H1 (cell line): ENCODE measurements around the gene DSCAM. TPM values are rescaled to one million over a fixed set of nuclear protein-coding genes. Genes with fewer than 3 reads are reported as not detected.

Experiments
- CTCF ChIA-PET: fragments of 300-600 bp; sonication (Branson Sonifier 250); formaldehyde crosslinking; loops from one replicate; lab custom pipeline; 2021; ENCODE audit not compliant: partially characterized antibody; lab: Charles Lee
- POLR2A ChIA-PET: fragments of 300-600 bp; sonication (Branson Sonifier 250); formaldehyde crosslinking; loops from one replicate; lab custom pipeline; 2021; ENCODE audit warnings: inconsistent platforms; ENCODE audit not compliant: partially characterized antibody; lab: Charles Lee
- DNase-seq, 2 experiments: peaks; one replicate each; pipeline versions ENCODE4 v3.0.0 to v3.0.0-alpha.2; 2010 to 2022; ENCODE audit warnings: low spot score in 2 of 2, low read depth in 1 of 2, mixed read lengths in 1 of 2
- FAIRE-seq: peaks from 2 replicates; lab custom pipeline; 2011; peaks lifted over from hg19 to GRCh38; lab: Jason Lieb, UNC
- H2AFZ ChIP-seq: 2 replicates; pipeline ENCODE4 v1.8.1; 2012; ENCODE audit warnings: low read length, inconsistent platforms
- H2AK5ac ChIP-seq: 2 replicates; pipeline ENCODE4 v1.6.1; 2013; ENCODE audit warnings: low read depth, low read length
- H2BK120ac ChIP-seq: replicated peaks from 2 replicates; pipeline ENCODE3; 2013; ENCODE audit warnings: low read depth, low read length, inconsistent platforms
- H2BK12ac ChIP-seq: 2 replicates; pipeline ENCODE4 v1.6.1; 2013; ENCODE audit warnings: low read depth, low read length
- H2BK15ac ChIP-seq: 2 replicates; pipeline ENCODE4 v1.6.1; 2013; ENCODE audit warnings: low read length
- H2BK20ac ChIP-seq: 2 replicates; pipeline ENCODE4 v1.6.1; 2013; ENCODE audit warnings: low read length
- H2BK5ac ChIP-seq: 2 replicates; pipeline ENCODE4 v1.6.1; 2013; ENCODE audit warnings: low read depth, low read length
- H3K14ac ChIP-seq: 2 replicates; pipeline ENCODE4 v1.6.1; 2013; ENCODE audit warnings: inconsistent platforms; ENCODE audit not compliant: insufficient read length
- H3K18ac ChIP-seq: 2 replicates; pipeline ENCODE4 v1.6.1; 2013; ENCODE audit warnings: low read length; ENCODE audit errors: extremely low read depth
- H3K23ac ChIP-seq: 2 replicates; pipeline ENCODE4 v1.6.1; 2013; ENCODE audit warnings: inconsistent platforms; ENCODE audit not compliant: insufficient read length
- H3K23me2 ChIP-seq: 2 replicates; pipeline ENCODE4 v1.6.1; 2013; ENCODE audit warnings: low read depth, low read length
- H3K27ac ChIP-seq: 2 replicates; pipeline ENCODE4 v1.6.1; 2011; ENCODE audit warnings: low read depth, low read length, inconsistent platforms
- H3K27me3 ChIP-seq, 4 experiments: replicated peaks in 1 of 4; 1 replicate in 1 of 4; 2 replicates in 3 of 4; pipeline versions ENCODE4 v1.6.1 to v1.8.1; 2011 to 2013; ENCODE audit warnings: low read length in 3 of 4, mild to moderate bottlenecking in 3 of 4, inconsistent platforms in 2 of 4, mixed read lengths in 2 of 4, moderate library complexity in 1 of 4; ENCODE audit not compliant: control insufficient read depth in 3 of 4, insufficient read depth in 3 of 4; ENCODE audit errors: extremely low read depth in 1 of 4
- H3K36me3 ChIP-seq, 4 experiments: 2 replicates each; pipeline versions ENCODE4 v1.6.1 to v1.8.1; 2011 to 2013; ENCODE audit warnings: mild to moderate bottlenecking in 4 of 4, low read length in 3 of 4, moderate library complexity in 2 of 4, control low read depth in 1 of 4, inconsistent platforms in 1 of 4; ENCODE audit not compliant: insufficient read depth in 4 of 4, control insufficient read depth in 2 of 4
- H3K4ac ChIP-seq: replicated peaks from 2 replicates; pipeline ENCODE3; 2013; ENCODE audit warnings: low read length, low read depth, mixed read lengths, inconsistent platforms; ENCODE audit not compliant: insufficient read length
- H3K4me1 ChIP-seq, 4 experiments: replicated peaks in 1 of 4; 1 replicate in 1 of 4; 2 replicates in 3 of 4; pipeline versions ENCODE4 v1.6.1 to v1.8.1; 2011 to 2013; ENCODE audit warnings: low read length in 3 of 4, inconsistent platforms in 2 of 4, mixed read lengths in 1 of 4; ENCODE audit not compliant: insufficient read depth in 4 of 4, control insufficient read depth in 3 of 4
- H3K4me2 ChIP-seq, 2 experiments: 2 replicates each; pipeline versions ENCODE4 v1.6.1 to v1.8.1; 2011 to 2013; ENCODE audit warnings: low read depth in 2 of 2, low read length in 2 of 2, control low read depth in 1 of 2, inconsistent platforms in 1 of 2, mild to moderate bottlenecking in 1 of 2; ENCODE audit not compliant: insufficient read depth in 1 of 2
- H3K4me3 ChIP-seq, 4 experiments: fragments of 200-600, 300-600 bp in 1 of 4; sonication (generic), shearing (Covaris generic), sonication (Bioruptor Twin) in 1 of 4; 2 replicates each; pipeline versions ENCODE4 v1.5.1 to v1.8.1; 2011 to 2016; ENCODE audit warnings: low read length in 4 of 4, low read depth in 3 of 4, control low read depth in 2 of 4, inconsistent platforms in 2 of 4, mild to moderate bottlenecking in 2 of 4, mixed read lengths in 1 of 4, moderate library complexity in 1 of 4; ENCODE audit not compliant: insufficient read depth in 2 of 4; ENCODE audit errors: extremely low read depth in 1 of 4
- H3K56ac ChIP-seq: replicated peaks from 2 replicates; pipeline ENCODE3; 2013; ENCODE audit warnings: low read depth, mild to moderate bottlenecking, mixed read lengths, low read length, inconsistent platforms; ENCODE audit not compliant: insufficient read length
- H3K79me1 ChIP-seq: 2 replicates; pipeline ENCODE4 v1.6.1; 2013; ENCODE audit warnings: low read depth, low read length, control low read depth
- H3K79me2 ChIP-seq, 2 experiments: 2 replicates each; pipeline versions ENCODE4 v1.6.1 to v1.8.1; 2012 to 2013; ENCODE audit warnings: low read length in 2 of 2, mild to moderate bottlenecking in 2 of 2, inconsistent platforms in 1 of 2; ENCODE audit not compliant: insufficient read depth in 2 of 2, control insufficient read depth in 1 of 2
- H3K9ac ChIP-seq, 4 experiments: replicated peaks in 1 of 4; 1 replicate in 1 of 4; 2 replicates in 3 of 4; pipeline versions ENCODE4 v1.6.1 to v1.8.1; 2011 to 2013; ENCODE audit warnings: low read depth in 3 of 4, low read length in 3 of 4, control low read depth in 2 of 4, mild to moderate bottlenecking in 2 of 4, moderate library complexity in 2 of 4, inconsistent platforms in 1 of 4; ENCODE audit errors: extremely low read depth in 1 of 4
- H3K9me3 ChIP-seq, 2 experiments: 2 replicates each; pipeline versions ENCODE4 v1.6.1 to v1.8.1; 2012 to 2013; ENCODE audit warnings: mild to moderate bottlenecking in 2 of 2, moderate library complexity in 2 of 2, control low read depth in 1 of 2, inconsistent platforms in 1 of 2, low read depth in 1 of 2, low read length in 1 of 2, mixed read lengths in 1 of 2; ENCODE audit not compliant: insufficient read depth in 2 of 2
- H4K20me1 ChIP-seq, 2 experiments: replicated peaks in 1 of 2; 2 replicates each; pipeline versions ENCODE3 to v1.8.1; 2011 to 2013; ENCODE audit warnings: inconsistent platforms in 2 of 2, low read length in 2 of 2, mild to moderate bottlenecking in 1 of 2; ENCODE audit not compliant: insufficient read depth in 2 of 2, control insufficient read depth in 1 of 2
- H4K5ac ChIP-seq: 2 replicates; pipeline ENCODE4 v1.6.1; 2013; ENCODE audit warnings: low read length, low read depth, mixed read lengths, inconsistent platforms; ENCODE audit not compliant: insufficient read length
- H4K8ac ChIP-seq: 2 replicates; pipeline ENCODE4 v1.8.0; 2013; ENCODE audit warnings: mild to moderate bottlenecking, moderate library complexity, low read length, inconsistent platforms; ENCODE audit not compliant: insufficient read depth; ENCODE audit errors: extremely low read depth
- H4K91ac ChIP-seq: replicated peaks from 2 replicates; pipeline ENCODE3; 2013; ENCODE audit warnings: low read length, mixed read lengths, inconsistent platforms; ENCODE audit not compliant: insufficient read length
- BRCA1 ChIP-seq: IDR thresholded peaks from 2 replicates; pipeline ENCODE4 v1.6.1; 2012; ENCODE audit warnings: low read depth, low read length, improper control_type of control experiment
- CBX8 ChIP-seq: fragments of 300-800, 300-1000 bp; sonication (generic); IDR thresholded peaks from 2 replicates; pipeline ENCODE4 v1.7.1; 2016; ENCODE audit warnings: low read depth, low read length, borderline replicate concordance
- EP300 ChIP-seq, 2 experiments: IDR thresholded peaks; 1 replicate in 1 of 2; 2 replicates in 1 of 2; pipeline ENCODE4 v1.6.1; 2011 to 2012; ENCODE audit warnings: low read depth in 2 of 2, low read length in 2 of 2, mild to moderate bottlenecking in 2 of 2, borderline replicate concordance in 1 of 2, inconsistent platforms in 1 of 2, moderate library complexity in 1 of 2
- EZH2 ChIP-seq: fragments of 200-600 bp; sonication (generic); IDR thresholded peaks from 2 replicates; pipeline ENCODE4 v1.7.1; 2012; ENCODE audit warnings: low read depth, mild to moderate bottlenecking, moderate library complexity, low read length, inconsistent platforms; ENCODE audit not compliant: severe bottlenecking
- GTF2F1 ChIP-seq: IDR thresholded peaks from 2 replicates; pipeline ENCODE4 v1.6.1; 2012; ENCODE audit warnings: low read depth, low read length, improper control_type of control experiment, borderline replicate concordance
- MAFK ChIP-seq: IDR thresholded peaks from 2 replicates; pipeline ENCODE4 v1.6.1; 2012; ENCODE audit warnings: low read depth, mild to moderate bottlenecking, improper control_type of control experiment, low read length
- NANOG ChIP-seq: IDR thresholded peaks from 2 replicates; pipeline ENCODE4 v1.6.1; 2011; ENCODE audit warnings: low read length, low read depth, mild to moderate bottlenecking, inconsistent platforms; ENCODE audit not compliant: insufficient read depth, poor library complexity, severe bottlenecking
- SIX5 ChIP-seq: IDR thresholded peaks from 2 replicates; pipeline ENCODE4 v1.6.1; 2011; ENCODE audit warnings: mild to moderate bottlenecking, low read depth, low read length
- YY1 ChIP-seq: IDR thresholded peaks from 2 replicates; pipeline ENCODE4 v1.6.1; 2011; ENCODE audit warnings: low read depth, mild to moderate bottlenecking, low read length
- WGBS, 2 experiments: shearing (Covaris generic) in 1 of 2; methylation state at CpG; one replicate each; pipeline versions ENCODE4 v1.1.6 to v1.1.7; 2013 to 2015; ENCODE audit warnings: low lambda C conversion rate in 2 of 2, mixed read lengths in 2 of 2, inconsistent platforms in 1 of 2, low coverage in 1 of 2, missing lambda C conversion rate in 1 of 2; ENCODE audit not compliant: insufficient replicate concordance in 2 of 2, insufficient coverage in 1 of 2, insufficient read length in 1 of 2; ENCODE audit errors: extremely low coverage in 1 of 2, missing lambda C conversion rate in 1 of 2; 5-methylcytosine and 5-hydroxymethylcytosine counted together
- polyA plus RNA-seq, 7 experiments: library from polyadenylated mRNA; depleted of rRNA in 3 of 7; stranded (reverse) in 5 of 7; unstranded in 2 of 7; fragments of >200 nt in 5 of 7; fragments of 200-250 nt in 2 of 7; gene quantifications; 1 replicate in 5 of 7; 2 replicates in 1 of 7; 4 replicates in 1 of 7; pipeline versions ENCODE4 v1.2.1 to v1.2.3, GENCODE V29; 2011 to 2013; ENCODE audit warnings: missing spikeins in 2 of 7, mixed read lengths in 2 of 7
- total RNA-seq: library from RNA; stranded (reverse); fragmentation: NEBNext Ultra II Directional; extraction: Animal tissue kit (Norgen Biotek cat#: 25700); gene quantifications from 2 replicates; pipeline ENCODE4 v1.2.1, GENCODE V29; 2021
- TF ChIP-seq, protein P1 (sequence below): IDR thresholded peaks from 2 replicates; pipeline ENCODE4 v1.6.1; 2012; ENCODE audit warnings: low read length, inconsistent platforms

DSCAM gene
- total and polyA plus RNA-seq, 2 of the 8 experiments (the other 6 are each of a cell fraction or from before 2014, with no cell fraction given): 0.02 to 0.15 TPM

GRCh38 chr21:40018871-40019475 is 828.0 kb downstream of the DSCAM start:
- Histone ChIP-seq H2BK5ac (no peak overlapping the region), H2BK120ac (no peak overlapping the region), H3K4me1 (no peaks in the 10 kb centered on the region; a peak in 1 of 7 replicates), H4K5ac (no peak overlapping the region), H4K8ac (no peak overlapping the region), H3K36me3 (no peaks in the 10 kb centered on the region), H3K4me3 (no peak overlapping the region), H2AFZ (no peak overlapping the region), H3K79me2 (no peaks in the 10 kb centered on the region), H3K14ac (no peak overlapping the region), H3K27ac (no peak overlapping the region), H2BK20ac (no peak overlapping the region), H4K20me1 (no peaks in the 10 kb centered on the region), H2BK12ac (no peak overlapping the region), H3K23me2 (no peaks in the 10 kb centered on the region), H3K4ac (no peak overlapping the region), H3K4me2 (no peak overlapping the region), H2AK5ac (no peak overlapping the region), H2BK15ac (no peak overlapping the region), H3K23ac (no peak overlapping the region), H3K56ac (no peak overlapping the region), H4K91ac (no peak overlapping the region), H3K27me3 (no peaks in the 10 kb centered on the region), H3K79me1 (no peaks in the 10 kb centered on the region), H3K9me3 (peaks cover 0 to 2% of the 10 kb centered on the region in 2 experiments; a peak in 2 of 4 replicates)
- 100% methylated on average over 3 of the region's 3 CpGs; no CpG with 5 or more reads in 1 of the 2 experiments for WGBS, 2 experiments
- CTCF ChIA-PET: interaction anchor here (0.6 to 1.1 kb wide), 2 partner anchors 14 to 403 kb away, joined by 3 to 4 read pairs; no protein-coding TSS in a partner anchor
- POLR2A ChIA-PET: no interaction called here
- TF ChIP-seq BRCA1 (no peak), EZH2 (no peak), CBX8 (no peak), SIX5 (no peak), GTF2F1 (no peak), YY1 (no peak), NANOG (no peak), MAFK (no peak), EP300 (IDR thresholded peaks at IDR 0.05; ENCODE audit: borderline replicate concordance in 1 of 2, low read depth in 2 of 2, low read length in 2 of 2) (no peak)
- TF ChIP-seq, protein P1, sequence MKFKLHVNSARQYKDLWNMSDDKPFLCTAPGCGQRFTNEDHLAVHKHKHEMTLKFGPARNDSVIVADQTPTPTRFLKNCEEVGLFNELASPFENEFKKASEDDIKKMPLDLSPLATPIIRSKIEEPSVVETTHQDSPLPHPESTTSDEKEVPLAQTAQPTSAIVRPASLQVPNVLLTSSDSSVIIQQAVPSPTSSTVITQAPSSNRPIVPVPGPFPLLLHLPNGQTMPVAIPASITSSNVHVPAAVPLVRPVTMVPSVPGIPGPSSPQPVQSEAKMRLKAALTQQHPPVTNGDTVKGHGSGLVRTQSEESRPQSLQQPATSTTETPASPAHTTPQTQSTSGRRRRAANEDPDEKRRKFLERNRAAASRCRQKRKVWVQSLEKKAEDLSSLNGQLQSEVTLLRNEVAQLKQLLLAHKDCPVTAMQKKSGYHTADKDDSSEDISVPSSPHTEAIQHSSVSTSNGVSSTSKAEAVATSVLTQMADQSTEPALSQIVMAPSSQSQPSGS: no peak
- TF ChIP-seq, all 59 proteins: peak for 0
- no peak for FAIRE-seq
- no peak overlapping the region for H3K9ac ChIP-seq
- DNase-seq: no peak
- no peak overlapping the region for H3K18ac ChIP-seq
